Measurements from ENCODE around the gene HECTD2.

GRCh38 chr10:91467114-91467513 lies 57.0 kb downstream of the HECTD2 start:
- TF ChIP-seq CTCF (IDR thresholded peaks at IDR 0.05; ENCODE audit: low read depth, low read length, poor library complexity, severe bottlenecking) (no peak), EZH2phosphoT487 (IDR thresholded peaks at IDR 0.05; ENCODE audit: borderline replicate concordance, low read length) (no peak)
